HEK293 (cell line): ENCODE measurements around the gene GBA2.

Experiments
- CTCF ChIA-PET: fragments of 350-600 bp; formaldehyde crosslinking; extraction: SDS; loops from one replicate; lab custom pipeline; 2021; ENCODE audit warnings: antibody characterized with exemption; lab: Yijun Ruan, JAX
- POLR2A ChIA-PET: fragments of 300-600 bp; formaldehyde crosslinking; extraction: SDS; loops from one replicate; lab custom pipeline; 2020; ENCODE audit warnings: antibody characterized with exemption, inconsistent platforms; lab: Yijun Ruan, JAX
- H3K27ac ChIP-seq: fragments of 200-500 bp; sonication (Bioruptor generic); 2 replicates; pipeline ENCODE4 v1.5.1; 2014; ENCODE audit warnings: low read depth, low read length, control low read depth, inconsistent platforms; ENCODE audit errors: extremely low read depth
- H3K36me3 ChIP-seq, 2 experiments: fragments of 200-500 bp in 1 of 2; sonication (Bioruptor generic) in 1 of 2; 1 replicate in 1 of 2; 2 replicates in 1 of 2; pipeline ENCODE4 v1.5.1; 2014 to 2017; ENCODE audit warnings: inconsistent platforms in 2 of 2, low read length in 2 of 2; ENCODE audit not compliant: control insufficient read depth in 2 of 2, insufficient read depth in 1 of 2
- H3K4me1 ChIP-seq: fragments of 200-500 bp; sonication (Bioruptor generic); 2 replicates; pipeline ENCODE4 v1.5.1; 2014; ENCODE audit warnings: mild to moderate bottlenecking, low read length, inconsistent platforms; ENCODE audit not compliant: control insufficient read depth, insufficient read depth
- H3K4me3 ChIP-seq: 2 replicates; pipeline ENCODE4 v1.5.1; 2011; ENCODE audit warnings: low read depth, mild to moderate bottlenecking, control low read depth, low read length, moderate library complexity
- H3K9me3 ChIP-seq: fragments of 200-500 bp; sonication (Bioruptor generic); 2 replicates; pipeline ENCODE4 v1.5.1; 2014; ENCODE audit warnings: low read depth, low read length, inconsistent platforms; ENCODE audit not compliant: control insufficient read depth, insufficient read depth
- CTCF ChIP-seq: fragments of 450-650 bp; formaldehyde crosslinking; IDR thresholded peaks from 2 replicates; pipeline ENCODE4 v1.5.1; 2016; ENCODE audit warnings: missing biosample characterization, missing genetic modification characterization
- EGR2 ChIP-seq: fragments of 450-650 bp; formaldehyde crosslinking; IDR thresholded peaks from 2 replicates; pipeline ENCODE4 v1.5.1; 2016; ENCODE audit warnings: low read depth, missing biosample characterization, missing genetic modification characterization
- GLIS1 ChIP-seq: fragments of 450-650 bp; formaldehyde crosslinking; IDR thresholded peaks from 2 replicates; pipeline ENCODE4 v1.5.1; 2016; ENCODE audit warnings: missing biosample characterization, missing genetic modification characterization
- IKZF3 ChIP-seq: fragments of 450-650 bp; IDR thresholded peaks from 2 replicates; pipeline ENCODE4 v1.5.0; 2018; ENCODE audit warnings: missing biosample characterization, mild to moderate bottlenecking, missing genetic modification characterization, moderate library complexity
- INSM2 ChIP-seq: fragments of 450-650 bp; formaldehyde crosslinking; IDR thresholded peaks from 2 replicates; pipeline ENCODE4 v1.5.1; 2016; ENCODE audit warnings: missing biosample characterization, missing genetic modification characterization
- OVOL3 ChIP-seq: fragments of 450-650 bp; formaldehyde crosslinking; IDR thresholded peaks from 2 replicates; pipeline ENCODE4 v1.5.1; 2016; ENCODE audit warnings: missing biosample characterization, missing genetic modification characterization
- PRDM1 ChIP-seq: fragments of 450-650 bp; formaldehyde crosslinking; IDR thresholded peaks from 2 replicates; pipeline ENCODE4; 2016; ENCODE audit warnings: missing biosample characterization, missing genetic modification characterization
- SP7 ChIP-seq: fragments of 450-650 bp; formaldehyde crosslinking; IDR thresholded peaks from 2 replicates; pipeline ENCODE4 v1.5.1; 2016; ENCODE audit warnings: missing biosample characterization, missing genetic modification characterization
- ZBTB17 ChIP-seq: fragments of 450-650 bp; formaldehyde crosslinking; IDR thresholded peaks from 2 replicates; pipeline ENCODE4 v1.5.1; 2016; ENCODE audit warnings: missing biosample characterization, missing genetic modification characterization
- ZBTB6 ChIP-seq: fragments of 450-650 bp; formaldehyde crosslinking; IDR thresholded peaks from 2 replicates; pipeline ENCODE4 v1.5.1; 2017; ENCODE audit warnings: missing biosample characterization, missing genetic modification characterization
- ZFP69B ChIP-seq: fragments of 450-650 bp; formaldehyde crosslinking; IDR thresholded peaks from 2 replicates; pipeline ENCODE4 v1.5.1; 2016; ENCODE audit warnings: missing biosample characterization, missing genetic modification characterization
- ZNF19 ChIP-seq: fragments of 450-650 bp; formaldehyde crosslinking; IDR thresholded peaks from 2 replicates; pipeline ENCODE4; 2016; ENCODE audit warnings: missing biosample characterization, missing genetic modification characterization, low read depth
- ZNF366 ChIP-seq: fragments of 450-650 bp; formaldehyde crosslinking; conservative IDR thresholded peaks from 2 replicates; pipeline ENCODE4 v1.5.1; 2016; ENCODE audit warnings: missing biosample characterization, missing genetic modification characterization
- ZNF394 ChIP-seq: fragments of 450-650 bp; formaldehyde crosslinking; IDR thresholded peaks from 2 replicates; pipeline ENCODE4 v1.5.1; 2016; ENCODE audit warnings: missing biosample characterization, missing genetic modification characterization, mild to moderate bottlenecking, moderate library complexity, borderline replicate concordance
- ZNF398 ChIP-seq: fragments of 450-650 bp; formaldehyde crosslinking; IDR thresholded peaks from 2 replicates; pipeline ENCODE4 v1.5.1; 2017; ENCODE audit warnings: missing biosample characterization, missing genetic modification characterization
- ZNF629 ChIP-seq: fragments of 450-650 bp; formaldehyde crosslinking; IDR thresholded peaks from 2 replicates; pipeline ENCODE4 v1.5.1; 2017; ENCODE audit warnings: missing biosample characterization, missing genetic modification characterization
- ZSCAN5A ChIP-seq: fragments of 450-650 bp; formaldehyde crosslinking; IDR thresholded peaks from 2 replicates; pipeline ENCODE4 v1.5.1; 2016; ENCODE audit warnings: missing biosample characterization, missing genetic modification characterization
- TF ChIP-seq, protein P1 (sequence below): fragments of 450-650 bp; formaldehyde crosslinking; optimal IDR thresholded peaks from 2 replicates; pipeline ENCODE3; 2016; ENCODE audit warnings: missing biosample characterization, mild to moderate bottlenecking, missing genetic modification characterization
- TF ChIP-seq, protein P2 (sequence below): fragments of 450-650 bp; formaldehyde crosslinking; IDR thresholded peaks from 2 replicates; pipeline ENCODE4 v1.5.1; 2016; ENCODE audit warnings: missing biosample characterization, missing genetic modification characterization

The GBA2 gene

GRCh38 chr9:35730486-35730854 is 18.6 kb downstream of the GBA2 start:
- TF ChIP-seq GLIS1 (tag by site-specific recombination) (0 out of 2 replicates have a peak, but pooled peaks have one; percentile 11), PRDM1 (tag by site-specific recombination) (peak; percentile 41; the same call in 1 of the 2 replicates), ZNF394 (tag by site-specific recombination) (no peak), ZBTB17 (tag by site-specific recombination) (peak; percentile 16; the same call in 1 of the 2 replicates)
- TF ChIP-seq, protein P1, sequence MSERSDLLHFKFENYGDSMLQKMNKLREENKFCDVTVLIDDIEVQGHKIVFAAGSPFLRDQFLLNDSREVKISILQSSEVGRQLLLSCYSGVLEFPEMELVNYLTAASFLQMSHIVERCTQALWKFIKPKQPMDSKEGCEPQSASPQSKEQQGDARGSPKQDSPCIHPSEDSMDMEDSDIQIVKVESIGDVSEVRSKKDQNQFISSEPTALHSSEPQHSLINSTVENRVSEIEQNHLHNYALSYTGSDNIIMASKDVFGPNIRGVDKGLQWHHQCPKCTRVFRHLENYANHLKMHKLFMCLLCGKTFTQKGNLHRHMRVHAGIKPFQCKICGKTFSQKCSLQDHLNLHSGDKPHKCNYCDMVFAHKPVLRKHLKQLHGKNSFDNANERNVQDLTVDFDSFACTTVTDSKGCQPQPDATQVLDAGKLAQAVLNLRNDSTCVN (tag by site-specific recombination): peak; percentile 9
- Histone ChIP-seq H3K4me3 (no peak overlapping the region), H3K4me1 (peaks cover 13% of the 10 kb centered on the region), H3K36me3 (peaks cover 7 to 56% of the 10 kb centered on the region in 2 experiments; a peak in 2 of 3 replicates), H3K27ac (no peak overlapping the region), H3K9me3 (no peaks in the 10 kb centered on the region)
- POLR2A ChIA-PET: interaction anchor here (1.5 to 4.2 kb wide), 6 partner anchors 10 to 84 kb away, joined by 4 to 73 read pairs (median 22); partner anchors contain the start of genes CCDC107, GBA2, RGP1 and RMRP
- CTCF ChIA-PET: interaction anchor here (0.6 to 8.0 kb wide), 17 partner anchors 9 to 507 kb away, joined by 3 to 88 read pairs (median 4); partner anchors contain the start of genes CCDC107 and RMRP

DNA sequence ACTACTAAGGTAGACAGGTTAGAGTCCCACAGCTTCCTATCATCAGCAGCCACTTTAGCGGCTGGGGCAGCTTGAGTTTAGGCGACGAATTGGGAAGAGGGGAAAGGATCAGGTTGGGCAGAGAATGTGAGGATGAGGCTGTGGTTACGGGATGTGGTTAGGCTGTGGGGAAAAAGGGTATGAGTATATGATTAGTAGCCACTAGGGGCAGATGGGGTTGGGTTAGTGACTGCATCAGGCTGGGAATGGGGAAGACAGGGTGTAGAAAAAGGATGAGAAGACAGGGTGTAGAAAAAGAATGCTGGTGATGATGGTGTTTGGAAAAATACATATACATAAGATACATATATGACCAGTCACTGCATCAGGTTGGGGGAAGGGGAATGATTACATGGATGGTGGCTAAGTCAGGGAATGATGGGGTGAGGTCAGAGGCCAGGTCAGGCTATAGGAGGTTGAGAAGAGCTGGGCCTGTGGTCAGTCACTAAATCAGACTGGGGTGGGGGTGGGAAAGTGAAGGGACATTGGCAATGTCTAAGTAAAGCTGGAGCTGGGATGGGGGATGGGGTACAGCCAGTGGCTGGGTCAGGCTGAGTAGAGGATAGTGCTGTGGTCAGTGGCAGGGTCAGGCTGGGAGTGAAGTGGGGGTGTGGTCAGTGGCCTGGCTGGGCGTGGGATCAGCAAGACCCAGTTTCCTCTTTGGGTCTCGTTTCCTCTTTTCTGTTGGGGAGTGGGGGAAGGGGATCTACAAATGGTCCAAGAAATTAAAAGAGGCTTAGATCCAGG is 19.1 kb downstream of the GBA2 start:
- POLR2A ChIA-PET: interaction anchor here (3.4 to 4.2 kb wide), 4 partner anchors 10 to 83 kb away, joined by 21 to 73 read pairs (median 22); partner anchors contain the start of genes GBA2 and RGP1
- Histone ChIP-seq H3K27ac (no peak overlapping the region), H3K4me3 (no peak overlapping the region), H3K9me3 (no peaks in the 10 kb centered on the region), H3K36me3 (peaks cover 1 to 56% of the 10 kb centered on the region in 2 experiments; a peak in 2 of 3 replicates), H3K4me1 (peaks cover 13% of the 10 kb centered on the region)
- CTCF ChIA-PET: interaction anchor here (0.6 to 8.0 kb wide), 29 partner anchors 8 to 742 kb away, joined by 3 to 88 read pairs (median 5); partner anchors contain the start of genes CCDC107 and RMRP
- no peak for TF ChIP-seq IKZF3 (tag by site-specific recombination)
- TF ChIP-seq OVOL3 (tag by site-specific recombination): no peak
- no peak for TF ChIP-seq ZBTB6 (tag by site-specific recombination)
- no peak for TF ChIP-seq SP7
- TF ChIP-seq ZNF366 (tag by site-specific recombination): 0 out of 2 replicates have a peak, but pooled peaks have one; percentile 42
- TF ChIP-seq, protein P2, sequence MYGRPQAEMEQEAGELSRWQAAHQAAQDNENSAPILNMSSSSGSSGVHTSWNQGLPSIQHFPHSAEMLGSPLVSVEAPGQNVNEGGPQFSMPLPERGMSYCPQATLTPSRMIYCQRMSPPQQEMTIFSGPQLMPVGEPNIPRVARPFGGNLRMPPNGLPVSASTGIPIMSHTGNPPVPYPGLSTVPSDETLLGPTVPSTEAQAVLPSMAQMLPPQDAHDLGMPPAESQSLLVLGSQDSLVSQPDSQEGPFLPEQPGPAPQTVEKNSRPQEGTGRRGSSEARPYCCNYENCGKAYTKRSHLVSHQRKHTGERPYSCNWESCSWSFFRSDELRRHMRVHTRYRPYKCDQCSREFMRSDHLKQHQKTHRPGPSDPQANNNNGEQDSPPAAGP (tag by site-specific recombination): no peak
- peak; percentile 63 for TF ChIP-seq PRDM1 (tag by site-specific recombination)
- TF ChIP-seq ZBTB17 (tag by site-specific recombination): peak; percentile 20; the same call in 1 of the 2 replicates
- 0 out of 2 replicates have a peak, but pooled peaks have one; percentile 14 for TF ChIP-seq ZNF629 (tag by site-specific recombination)
- TF ChIP-seq ZNF19 (tag by site-specific recombination): no peak
- TF ChIP-seq CTCF (tag by site-specific recombination): peak; percentile 82; the same call in 1 of the 2 replicates
- TF ChIP-seq EGR2 (tag by site-specific recombination): no peak
- no peak for TF ChIP-seq ZSCAN5A (tag by site-specific recombination)
- TF ChIP-seq ZNF398: no peak
- TF ChIP-seq ZFP69B (tag by site-specific recombination): no peak
- no peak for TF ChIP-seq INSM2
